ENCODE results near the gene PPM1M.

PPM1M gene

GRCh38 chr3:52254608-52255007 lies 9.0 kb downstream of the PPM1M start:
- Histone ChIP-seq H3K36me3 (ENCODE audit: control insufficient read depth in 2 of 2, insufficient read depth in 1 of 2, low read length in 2 of 2) (peaks cover 5 to 94% of the 10 kb centered on the region in 2 experiments; a peak in 2 of 3 replicates), H3K4me3 (ENCODE audit: low read depth, low read length) (no peak overlapping the region), H3K4me1 (ENCODE audit: control insufficient read depth, insufficient read depth, low read length) (no peaks in the 10 kb centered on the region), H3K9me3 (ENCODE audit: control insufficient read depth, insufficient read depth, low read depth, low read length) (no peaks in the 10 kb centered on the region), H3K27ac (ENCODE audit: extremely low read depth, low read depth, low read length) (no peak overlapping the region)
- ChIA-PET POLR2A (no interaction called here), CTCF (no interaction called here)
- TF ChIP-seq ZNF621 (tag by site-specific recombination; IDR thresholded peaks at IDR 0.05) (no peak), ZNF660 (tag by site-specific recombination; IDR thresholded peaks at IDR 0.05) (no peak), REPIN1 (tag by site-specific recombination; IDR thresholded peaks at IDR 0.05; ENCODE audit: low read depth) (no peak), ZFHX2 (tag by site-specific recombination; conservative IDR thresholded peaks at IDR 0.05) (no peak), ZNF514 (tag by site-specific recombination; IDR thresholded peaks at IDR 0.05) (no peak), ZNF2 (tag by site-specific recombination; IDR thresholded peaks at IDR 0.05) (no peak), ZNF529 (tag by site-specific recombination; IDR thresholded peaks at IDR 0.05; ENCODE audit: insufficient replicate concordance) (no peak), ZNF792 (tag by site-specific recombination; IDR thresholded peaks at IDR 0.05) (no peak), ZNF121 (tag by site-specific recombination; IDR thresholded peaks at IDR 0.05) (no peak), MZF1 (tag by site-specific recombination; IDR thresholded peaks at IDR 0.05; ENCODE audit: borderline replicate concordance) (no peak), PRDM1 (tag by site-specific recombination; IDR thresholded peaks at IDR 0.05) (no peak), ZNF677 (tag by site-specific recombination; IDR thresholded peaks at IDR 0.05) (no peak), ZNF169 (tag by site-specific recombination; IDR thresholded peaks at IDR 0.05) (no peak), ZNF701 (tag by site-specific recombination; IDR thresholded peaks at IDR 0.05) (no peak), ZNF645 (tag by site-specific recombination; IDR thresholded peaks at IDR 0.05) (no peak), ZSCAN16 (tag by site-specific recombination; IDR thresholded peaks at IDR 0.05) (no peak)
- TF ChIP-seq, protein P1, sequence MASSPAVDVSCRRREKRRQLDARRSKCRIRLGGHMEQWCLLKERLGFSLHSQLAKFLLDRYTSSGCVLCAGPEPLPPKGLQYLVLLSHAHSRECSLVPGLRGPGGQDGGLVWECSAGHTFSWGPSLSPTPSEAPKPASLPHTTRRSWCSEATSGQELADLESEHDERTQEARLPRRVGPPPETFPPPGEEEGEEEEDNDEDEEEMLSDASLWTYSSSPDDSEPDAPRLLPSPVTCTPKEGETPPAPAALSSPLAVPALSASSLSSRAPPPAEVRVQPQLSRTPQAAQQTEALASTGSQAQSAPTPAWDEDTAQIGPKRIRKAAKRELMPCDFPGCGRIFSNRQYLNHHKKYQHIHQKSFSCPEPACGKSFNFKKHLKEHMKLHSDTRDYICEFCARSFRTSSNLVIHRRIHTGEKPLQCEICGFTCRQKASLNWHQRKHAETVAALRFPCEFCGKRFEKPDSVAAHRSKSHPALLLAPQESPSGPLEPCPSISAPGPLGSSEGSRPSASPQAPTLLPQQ (tag by site-specific recombination; IDR thresholded peaks at IDR 0.05): no peak

DNA sequence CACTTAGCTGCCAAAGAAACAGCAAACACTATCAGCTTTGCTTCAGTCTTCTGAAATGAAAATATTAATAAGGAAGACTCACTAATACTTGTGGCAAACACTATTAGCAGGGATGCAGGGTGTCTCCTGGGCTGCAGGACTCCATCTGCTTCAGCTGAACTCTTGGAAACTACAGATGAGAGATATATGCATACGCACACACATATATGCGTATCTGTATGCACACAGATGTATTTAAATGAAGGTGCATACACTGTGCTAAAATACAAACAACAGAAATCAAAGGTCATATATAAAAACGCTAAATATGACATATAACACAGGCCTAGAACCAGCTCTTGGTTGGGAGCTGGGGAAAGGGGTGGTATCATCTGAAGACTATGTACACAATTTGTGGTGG lies 10.6 kb downstream of the PPM1M start:
- POLR2A ChIA-PET: interaction anchor here (0.5 kb wide), 1 partner anchor 31 kb away, joined by 3 read pairs; no protein-coding TSS in a partner anchor
- Histone ChIP-seq H3K36me3 (ENCODE audit: control insufficient read depth in 2 of 2, insufficient read depth in 1 of 2, low read length in 2 of 2) (peaks cover 16 to 95% of the 10 kb centered on the region in 2 experiments; a peak in 2 of 3 replicates), H3K27ac (ENCODE audit: extremely low read depth, low read depth, low read length) (no peak overlapping the region), H3K4me3 (ENCODE audit: low read depth, low read length) (no peak overlapping the region), H3K4me1 (ENCODE audit: control insufficient read depth, insufficient read depth, low read length) (no peaks in the 10 kb centered on the region), H3K9me3 (ENCODE audit: control insufficient read depth, insufficient read depth, low read depth, low read length) (no peaks in the 10 kb centered on the region)
- TF ChIP-seq ZNF585B (tag by site-specific recombination; IDR thresholded peaks at IDR 0.05) (no peak), ZNF623 (tag by site-specific recombination; IDR thresholded peaks at IDR 0.05) (no peak), ZBTB20 (tag by site-specific recombination; IDR thresholded peaks at IDR 0.05) (no peak), ZNF311 (tag by site-specific recombination; IDR thresholded peaks at IDR 0.05; ENCODE audit: borderline replicate concordance) (no peak), ZIC2 (tag by site-specific recombination; IDR thresholded peaks at IDR 0.05) (no peak), ZNF544 (tag by site-specific recombination; IDR thresholded peaks at IDR 0.05) (no peak), BCL6B (tag by site-specific recombination; IDR thresholded peaks at IDR 0.05) (no peak), ZNF2 (tag by site-specific recombination; IDR thresholded peaks at IDR 0.05) (no peak), ZNF843 (tag by site-specific recombination; IDR thresholded peaks at IDR 0.05) (no peak)
- TF ChIP-seq, protein P2, sequence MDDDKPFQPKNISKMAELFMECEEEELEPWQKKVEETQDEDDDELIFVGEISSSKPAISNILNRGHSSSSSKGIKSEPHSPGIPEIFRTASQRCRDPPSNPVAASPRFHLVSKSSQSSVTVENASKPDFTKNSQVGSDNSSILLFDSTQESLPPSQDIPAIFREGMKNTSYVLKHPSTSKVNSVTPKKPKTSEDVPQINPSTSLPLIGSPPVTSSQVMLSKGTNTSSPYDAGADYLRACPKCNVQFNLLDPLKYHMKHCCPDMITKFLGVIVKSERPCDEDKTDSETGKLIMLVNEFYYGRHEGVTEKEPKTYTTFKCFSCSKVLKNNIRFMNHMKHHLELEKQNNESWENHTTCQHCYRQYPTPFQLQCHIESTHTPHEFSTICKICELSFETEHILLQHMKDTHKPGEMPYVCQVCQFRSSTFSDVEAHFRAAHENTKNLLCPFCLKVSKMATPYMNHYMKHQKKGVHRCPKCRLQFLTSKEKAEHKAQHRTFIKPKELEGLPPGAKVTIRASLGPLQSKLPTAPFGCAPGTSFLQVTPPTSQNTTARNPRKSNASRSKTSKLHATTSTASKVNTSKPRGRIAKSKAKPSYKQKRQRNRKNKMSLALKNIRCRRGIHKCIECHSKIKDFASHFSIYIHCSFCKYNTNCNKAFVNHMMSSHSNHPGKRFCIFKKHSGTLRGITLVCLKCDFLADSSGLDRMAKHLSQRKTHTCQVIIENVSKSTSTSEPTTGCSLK (tag by site-specific recombination; IDR thresholded peaks at IDR 0.05): no peak
- CTCF ChIA-PET: no interaction called here

Measured in HEK293 (cell line).